ENCODE results near the gene NRXN2.

NRXN2 gene

DNA sequence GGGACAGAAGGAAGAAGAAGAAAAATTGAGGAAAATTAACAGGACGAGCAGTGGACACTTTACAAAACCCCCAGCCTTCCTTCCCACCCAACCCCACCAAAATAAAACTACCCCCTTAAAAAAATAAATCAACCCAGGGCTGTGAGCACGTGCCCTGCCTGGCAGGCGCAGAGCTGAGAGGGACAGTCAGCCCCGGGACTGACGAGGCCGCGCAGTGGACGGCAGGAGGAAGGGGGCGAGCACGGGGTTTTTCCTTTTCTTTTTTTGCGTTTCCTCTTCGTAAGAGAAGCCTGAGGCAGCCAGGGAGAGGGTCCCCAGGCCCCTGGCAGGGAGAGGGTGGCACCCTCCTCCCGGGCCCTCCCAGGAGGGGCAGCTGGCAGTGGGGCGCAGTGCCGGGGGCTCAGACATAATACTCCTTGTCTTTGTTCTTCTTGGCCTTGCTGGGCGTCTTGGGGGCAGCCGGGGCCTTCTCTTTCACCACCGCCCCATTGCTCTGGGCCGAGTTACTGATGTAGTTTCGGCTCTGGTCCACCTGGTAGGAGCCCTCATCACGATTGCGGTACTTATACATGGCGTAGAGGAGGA lies 116.1 kb downstream of the NRXN2 start:
- Histone ChIP-seq H3K27ac (no peak overlapping the region), H3K9ac (no peak overlapping the region), H2AFZ (ENCODE audit: low read depth) (no peak overlapping the region), H3K4me3 (IDR thresholded peaks at IDR 0.05; ENCODE audit: insufficient read depth, low read depth, low read length) (no peak overlapping the region), H3K27me3 (ENCODE audit: insufficient read depth, low read depth) (peaks cover 70% of the 10 kb centered on the region), H3K36me3 (ENCODE audit: insufficient read depth) (no peaks in the 10 kb centered on the region), H4K20me1 (ENCODE audit: insufficient read depth) (no peaks in the 10 kb centered on the region), H3K4me1 (ENCODE audit: low read depth, poor library complexity, severe bottlenecking) (no peaks in the 10 kb centered on the region), H3K79me2 (ENCODE audit: insufficient read depth, low read depth) (no peaks in the 10 kb centered on the region), H3K4me2 (no peak overlapping the region)
- no peak for TF ChIP-seq CTCF (conservative IDR thresholded peaks at IDR 0.05; ENCODE audit: low read depth, low read length)

DNA sequence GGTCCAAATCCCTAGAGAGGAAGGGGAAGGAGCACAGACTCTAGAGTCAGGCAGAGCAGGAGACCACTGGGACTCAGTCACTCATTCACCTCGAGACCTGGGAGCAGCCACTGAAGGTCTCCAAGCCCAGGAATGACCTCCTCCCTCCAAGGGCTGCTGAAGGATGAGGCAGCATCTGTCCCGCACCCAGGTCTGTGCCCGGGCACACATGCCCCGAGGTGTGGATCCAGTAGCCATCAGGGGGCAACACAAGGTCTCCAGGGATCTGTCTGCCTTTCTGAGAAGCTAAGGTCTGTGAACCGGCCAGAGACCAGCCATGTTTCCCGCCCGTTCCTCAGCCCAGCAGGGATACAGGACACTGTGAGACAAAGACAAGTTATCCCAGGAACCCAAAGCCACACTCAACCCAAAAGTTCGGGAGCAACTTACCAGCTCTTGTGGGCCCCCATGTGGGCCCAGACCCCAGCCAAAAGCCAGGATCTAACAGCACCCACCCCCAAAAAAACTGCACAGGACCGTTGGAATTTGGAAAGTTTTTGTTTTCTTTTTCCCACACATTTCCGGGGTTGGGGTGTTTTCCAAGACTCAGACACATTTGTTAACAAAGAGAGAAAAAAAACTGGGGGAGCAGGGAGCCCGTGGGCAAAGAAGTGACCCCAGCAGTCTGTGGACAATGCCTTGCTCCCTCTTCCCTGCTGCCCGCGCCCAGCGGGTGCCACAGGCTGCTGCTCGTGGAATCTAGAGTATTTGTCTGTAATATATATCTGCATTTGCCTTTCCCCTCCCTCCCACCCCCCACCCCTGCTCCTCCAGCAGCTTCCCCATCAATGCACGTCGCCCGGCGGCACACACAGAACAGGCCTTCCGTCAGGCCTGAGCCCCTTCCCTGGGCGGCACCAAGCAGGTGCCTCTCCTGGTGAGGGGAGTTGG lies 117.1 kb downstream of the NRXN2 start:
- no peaks in the 10 kb centered on the region for H3K36me3 ChIP-seq (ENCODE audit: insufficient read depth)
- TF ChIP-seq CTCF (conservative IDR thresholded peaks at IDR 0.05; ENCODE audit: low read depth, low read length): no peak
- H3K9ac ChIP-seq: no peak overlapping the region
- no peak overlapping the region for H3K27ac ChIP-seq
- no peak overlapping the region for H2AFZ ChIP-seq (ENCODE audit: low read depth)
- H3K4me3 ChIP-seq (IDR thresholded peaks at IDR 0.05; ENCODE audit: insufficient read depth, low read depth, low read length): no peak overlapping the region
- no peak overlapping the region for H3K4me2 ChIP-seq
- no peaks in the 10 kb centered on the region for H4K20me1 ChIP-seq (ENCODE audit: insufficient read depth)
- H3K79me2 ChIP-seq (ENCODE audit: insufficient read depth, low read depth): no peaks in the 10 kb centered on the region
- H3K4me1 ChIP-seq (ENCODE audit: low read depth, poor library complexity, severe bottlenecking): no peaks in the 10 kb centered on the region
- peaks cover 77% of the 10 kb centered on the region for H3K27me3 ChIP-seq (ENCODE audit: insufficient read depth, low read depth)

GRCh38 chr11:64605244-64605560 lies 117.8 kb downstream of the NRXN2 start:
- Histone ChIP-seq H3K27ac (no peak overlapping the region), H3K4me1 (ENCODE audit: low read depth, poor library complexity, severe bottlenecking) (no peaks in the 10 kb centered on the region), H3K79me2 (ENCODE audit: insufficient read depth, low read depth) (no peaks in the 10 kb centered on the region), H3K4me3 (IDR thresholded peaks at IDR 0.05; ENCODE audit: insufficient read depth, low read depth, low read length) (no peak overlapping the region), H4K20me1 (ENCODE audit: insufficient read depth) (no peaks in the 10 kb centered on the region), H2AFZ (ENCODE audit: low read depth) (no peak overlapping the region), H3K27me3 (ENCODE audit: insufficient read depth, low read depth) (peaks cover 78% of the 10 kb centered on the region), H3K36me3 (ENCODE audit: insufficient read depth) (no peaks in the 10 kb centered on the region), H3K4me2 (no peak overlapping the region), H3K9ac (no peak overlapping the region)
- no peak for TF ChIP-seq CTCF (conservative IDR thresholded peaks at IDR 0.05; ENCODE audit: low read depth, low read length)

DNA sequence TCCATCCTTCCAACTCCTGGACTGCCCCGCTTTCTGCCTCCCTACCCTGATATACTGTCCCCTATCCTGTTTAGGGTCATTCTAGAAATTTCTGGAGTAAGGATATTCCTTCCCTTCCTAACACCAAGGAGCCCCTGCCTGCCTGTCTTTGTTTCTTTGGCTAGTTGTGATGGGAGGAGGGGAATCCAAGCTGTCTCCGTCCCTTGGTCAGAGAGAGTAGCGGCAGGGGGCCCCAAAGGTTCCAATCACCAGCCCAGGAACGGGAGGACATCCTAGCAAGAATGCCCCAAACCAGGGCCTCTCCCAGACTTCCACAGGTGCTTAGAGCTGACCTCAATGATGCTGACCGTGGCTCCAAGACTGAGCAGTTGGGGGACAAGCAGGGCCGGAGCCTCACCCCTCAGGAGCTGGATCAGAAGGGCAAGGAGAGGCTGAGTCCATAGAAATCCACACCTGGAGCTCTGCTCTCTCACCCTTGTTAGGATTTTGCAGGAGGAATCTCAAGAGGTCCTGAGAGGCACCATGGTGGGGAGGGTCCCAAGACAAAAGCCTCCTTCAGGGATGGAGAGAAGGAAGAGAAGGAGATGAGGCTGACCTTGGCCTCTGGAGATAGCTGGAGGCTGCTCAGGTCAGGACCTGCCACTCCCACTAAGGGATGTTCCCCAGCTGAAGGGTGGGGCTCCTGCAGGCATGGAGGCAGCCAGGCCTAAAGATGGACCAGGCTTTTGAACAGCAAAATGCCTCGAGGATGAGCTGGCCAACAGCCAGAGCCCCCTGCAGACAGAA lies 118.3 kb downstream of the NRXN2 start:
- Histone ChIP-seq H3K79me2 (ENCODE audit: insufficient read depth, low read depth) (no peaks in the 10 kb centered on the region), H3K4me2 (no peak overlapping the region), H3K4me3 (IDR thresholded peaks at IDR 0.05; ENCODE audit: insufficient read depth, low read depth, low read length) (no peak overlapping the region), H3K9ac (no peak overlapping the region), H3K27me3 (ENCODE audit: insufficient read depth, low read depth) (peaks cover 80% of the 10 kb centered on the region), H2AFZ (ENCODE audit: low read depth) (no peak overlapping the region), H4K20me1 (ENCODE audit: insufficient read depth) (no peaks in the 10 kb centered on the region), H3K27ac (no peak overlapping the region), H3K4me1 (ENCODE audit: low read depth, poor library complexity, severe bottlenecking) (no peaks in the 10 kb centered on the region), H3K36me3 (ENCODE audit: insufficient read depth) (no peaks in the 10 kb centered on the region)
- TF ChIP-seq CTCF (conservative IDR thresholded peaks at IDR 0.05; ENCODE audit: low read depth, low read length): no peak

Data from KMS-11 (cell line).